ENCODE results near the gene SULT1A1.
"Not testable (repeated sequence)": the region's sequence is repeated elsewhere in the genome, so short reads cannot be mapped to it uniquely, and the experiment has no call there.

DNA sequence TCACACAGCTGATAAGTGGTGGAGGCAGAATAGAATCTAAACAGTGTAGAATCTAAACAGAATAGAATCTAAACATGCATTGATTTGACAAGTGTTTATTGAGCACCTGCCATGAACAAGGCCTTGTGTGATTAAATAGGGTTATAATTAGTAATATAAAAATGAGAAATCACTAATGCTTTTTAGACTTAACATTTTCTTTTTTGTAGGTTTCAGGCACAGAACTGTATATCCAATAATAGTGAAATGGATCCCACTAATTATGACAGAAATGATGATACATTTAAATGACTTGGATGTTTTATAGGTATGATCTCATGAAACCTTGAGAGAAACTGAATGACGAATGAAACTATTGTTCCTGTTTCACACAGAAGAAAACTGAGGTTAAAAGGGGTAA lies 27.9 kb upstream of the SULT1A1 start, which contains the start of gene NPIPB8:
- TF ChIP-seq, protein P1, sequence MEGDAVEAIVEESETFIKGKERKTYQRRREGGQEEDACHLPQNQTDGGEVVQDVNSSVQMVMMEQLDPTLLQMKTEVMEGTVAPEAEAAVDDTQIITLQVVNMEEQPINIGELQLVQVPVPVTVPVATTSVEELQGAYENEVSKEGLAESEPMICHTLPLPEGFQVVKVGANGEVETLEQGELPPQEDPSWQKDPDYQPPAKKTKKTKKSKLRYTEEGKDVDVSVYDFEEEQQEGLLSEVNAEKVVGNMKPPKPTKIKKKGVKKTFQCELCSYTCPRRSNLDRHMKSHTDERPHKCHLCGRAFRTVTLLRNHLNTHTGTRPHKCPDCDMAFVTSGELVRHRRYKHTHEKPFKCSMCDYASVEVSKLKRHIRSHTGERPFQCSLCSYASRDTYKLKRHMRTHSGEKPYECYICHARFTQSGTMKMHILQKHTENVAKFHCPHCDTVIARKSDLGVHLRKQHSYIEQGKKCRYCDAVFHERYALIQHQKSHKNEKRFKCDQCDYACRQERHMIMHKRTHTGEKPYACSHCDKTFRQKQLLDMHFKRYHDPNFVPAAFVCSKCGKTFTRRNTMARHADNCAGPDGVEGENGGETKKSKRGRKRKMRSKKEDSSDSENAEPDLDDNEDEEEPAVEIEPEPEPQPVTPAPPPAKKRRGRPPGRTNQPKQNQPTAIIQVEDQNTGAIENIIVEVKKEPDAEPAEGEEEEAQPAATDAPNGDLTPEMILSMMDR (IDR thresholded peaks at IDR 0.05): not testable (repeated sequence)
- TF ChIP-seq POLR2A (IDR thresholded peaks at IDR 0.05): not testable (repeated sequence)
